RCC 7860 (cell line): ENCODE data around the gene MINDY4.

ENCODE experiments used
- DNase-seq: peaks from one replicate; pipeline ENCODE4 v3.0.0-alpha.2; 2015; ENCODE audit warnings: low spot score
- FAIRE-seq: peaks from 2 replicates; lab custom pipeline; 2012; peaks lifted over from hg19 to GRCh38; lab: Jason Lieb, UNC

MINDY4 gene

GRCh38 chr7:30941582-30942323 lies 170.5 kb downstream of the MINDY4 start:
- DNase-seq (no peak), FAIRE-seq (no peak)
